ENCODE data around the gene TOR2A. TPM values are rescaled to one million over a fixed set of nuclear protein-coding genes. Genes with fewer than 3 reads are reported as not detected.

The TOR2A gene
- total RNA-seq, 1 experiment from 2014 or later, result 13.2 TPM

DNA sequence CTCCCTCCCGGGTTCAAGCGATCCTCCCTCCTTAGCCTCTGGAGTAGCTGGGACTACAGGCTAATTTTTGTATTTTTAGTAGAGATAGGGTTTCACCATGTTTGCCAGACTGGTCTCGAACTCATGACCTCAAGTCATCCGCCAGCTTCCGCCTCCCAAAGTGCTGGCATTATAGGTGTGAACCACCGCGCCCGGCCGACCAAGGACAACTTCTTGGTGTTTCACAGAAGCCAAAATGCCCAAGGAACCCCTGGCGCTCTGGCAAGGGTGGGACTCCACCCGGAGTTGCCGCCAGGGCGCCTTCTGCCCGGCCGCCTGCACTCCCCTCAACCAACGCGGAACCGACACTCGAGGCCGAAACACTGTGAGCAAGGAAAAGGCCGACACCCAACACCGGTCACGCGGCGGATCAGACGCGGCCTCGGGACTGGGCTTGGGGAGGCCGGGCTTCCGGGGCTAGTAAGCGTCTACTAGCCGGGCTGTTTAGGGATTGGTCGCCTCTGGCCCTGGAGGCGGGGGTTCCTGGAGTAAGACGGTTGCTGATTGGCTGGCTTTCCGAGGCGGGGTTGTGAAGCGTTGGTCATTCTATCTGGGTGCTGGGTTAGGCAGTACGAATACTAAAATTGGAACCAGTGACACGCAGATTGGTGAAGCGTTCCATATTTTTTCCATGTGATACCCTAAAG, 36.0 kb downstream of the TOR2A start:
- Histone ChIP-seq H3K9ac (ENCODE audit: extremely low read depth, insufficient read length, low read length) (peak overlapping the region; percentile 35), H3T11ph (ENCODE audit: low read length) (no peak overlapping the region), H3K9me3 (ENCODE audit: control insufficient read depth, low read depth, low read length) (no peaks in the 10 kb centered on the region), H2BK15ac (ENCODE audit: low read depth, low read length) (no peak overlapping the region), H3K79me1 (ENCODE audit: insufficient read depth, low read depth, low read length, poor library complexity, severe bottlenecking) (no peaks in the 10 kb centered on the region), H3K18ac (ENCODE audit: insufficient read length, low read depth, low read length) (peak overlapping the region; percentile 66), H3K4ac (ENCODE audit: low read depth, low read length) (no peak overlapping the region), H3K27ac (ENCODE audit: insufficient read length, low read depth, low read length) (no peak overlapping the region), H2BK20ac (ENCODE audit: low read depth, low read length, poor library complexity, severe bottlenecking) (no peak overlapping the region), H4K8ac (replicated peaks; ENCODE audit: insufficient read length, low read depth, low read length) (no peak overlapping the region), H3K79me2 (ENCODE audit: insufficient read depth, low read length) (no peaks in the 10 kb centered on the region), H3K4me2 (ENCODE audit: insufficient read depth, insufficient read length, low read length) (peak overlapping the region; percentile 57), H2BK120ac (ENCODE audit: low read depth, low read length, poor library complexity, severe bottlenecking) (no peak overlapping the region), H2BK12ac (ENCODE audit: insufficient read length, low read depth, low read length) (no peak overlapping the region), H3K23ac (ENCODE audit: insufficient read length, low read depth, low read length) (no peak overlapping the region), H3K23me2 (ENCODE audit: insufficient read length, low read depth, low read length, poor library complexity, severe bottlenecking) (peaks cover 4% of the 10 kb centered on the region), H3K4me1 (ENCODE audit: insufficient read depth, low read length) (no peaks in the 10 kb centered on the region), H2AFZ (ENCODE audit: low read length) (no peak overlapping the region), H4K91ac (ENCODE audit: insufficient read length, low read depth, low read length) (no peak overlapping the region), H3K14ac (ENCODE audit: insufficient read depth, low read length) (peak overlapping the region; percentile 73), H3K27me3 (ENCODE audit: insufficient read depth, low read length) (no peaks in the 10 kb centered on the region), H3K56ac (ENCODE audit: insufficient read length, low read depth, low read length) (no peak overlapping the region), H4K5ac (ENCODE audit: insufficient read length, low read depth, low read length) (peak overlapping the region; percentile 36), H2AK5ac (ENCODE audit: insufficient read length, low read length) (no peak overlapping the region), H2BK5ac (ENCODE audit: insufficient read length, low read length) (no peak overlapping the region), H4K20me1 (ENCODE audit: control insufficient read depth, insufficient read depth, insufficient read length) (no peaks in the 10 kb centered on the region)
- H3K9me3 Mint-ChIP-seq, result no peaks in the 10 kb centered on the region
- peaks cover 2 to 7% of the 10 kb centered on the region in 2 experiments for H3K4me1 Mint-ChIP-seq
- H3K27me3 Mint-ChIP-seq (ENCODE audit: low read depth), result peaks cover 6% of the 10 kb centered on the region
- H3K4me3 Mint-ChIP-seq, result peak overlapping the region; percentile 70 to 81
- TF ChIP-seq, protein P1, sequence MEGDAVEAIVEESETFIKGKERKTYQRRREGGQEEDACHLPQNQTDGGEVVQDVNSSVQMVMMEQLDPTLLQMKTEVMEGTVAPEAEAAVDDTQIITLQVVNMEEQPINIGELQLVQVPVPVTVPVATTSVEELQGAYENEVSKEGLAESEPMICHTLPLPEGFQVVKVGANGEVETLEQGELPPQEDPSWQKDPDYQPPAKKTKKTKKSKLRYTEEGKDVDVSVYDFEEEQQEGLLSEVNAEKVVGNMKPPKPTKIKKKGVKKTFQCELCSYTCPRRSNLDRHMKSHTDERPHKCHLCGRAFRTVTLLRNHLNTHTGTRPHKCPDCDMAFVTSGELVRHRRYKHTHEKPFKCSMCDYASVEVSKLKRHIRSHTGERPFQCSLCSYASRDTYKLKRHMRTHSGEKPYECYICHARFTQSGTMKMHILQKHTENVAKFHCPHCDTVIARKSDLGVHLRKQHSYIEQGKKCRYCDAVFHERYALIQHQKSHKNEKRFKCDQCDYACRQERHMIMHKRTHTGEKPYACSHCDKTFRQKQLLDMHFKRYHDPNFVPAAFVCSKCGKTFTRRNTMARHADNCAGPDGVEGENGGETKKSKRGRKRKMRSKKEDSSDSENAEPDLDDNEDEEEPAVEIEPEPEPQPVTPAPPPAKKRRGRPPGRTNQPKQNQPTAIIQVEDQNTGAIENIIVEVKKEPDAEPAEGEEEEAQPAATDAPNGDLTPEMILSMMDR (conservative IDR thresholded peaks at IDR 0.05), result peak; percentile 25; the same call in 1 of the 3 replicates
- H3K36me3 Mint-ChIP-seq (ENCODE audit: insufficient read depth in 1 of 3, low read depth in 3 of 3), result peaks cover 0 to 1% (median 0%) of the 10 kb centered on the region in 3 experiments; a peak in 1 of 7 replicates
- peak; percentile 98 for DNase-seq
- no CpG with 5 or more reads among the region's 41 CpGs for WGBS (ENCODE audit: extremely low coverage, insufficient read length, low lambda C conversion rate)
- H3K27ac Mint-ChIP-seq, result peak overlapping the region in 2 of 3 experiments; percentile 68 to 81; a peak in 3 of 7 replicates
